Measurements from ENCODE around the gene OSCP1. TPM values are rescaled to one million over a fixed set of nuclear protein-coding genes. Genes with fewer than 3 reads are reported as not detected.
"Not testable (repeated sequence)": the region's sequence is repeated elsewhere in the genome, so short reads cannot be mapped to it uniquely, and the experiment has no call there.

OSCP1 gene, protein sequence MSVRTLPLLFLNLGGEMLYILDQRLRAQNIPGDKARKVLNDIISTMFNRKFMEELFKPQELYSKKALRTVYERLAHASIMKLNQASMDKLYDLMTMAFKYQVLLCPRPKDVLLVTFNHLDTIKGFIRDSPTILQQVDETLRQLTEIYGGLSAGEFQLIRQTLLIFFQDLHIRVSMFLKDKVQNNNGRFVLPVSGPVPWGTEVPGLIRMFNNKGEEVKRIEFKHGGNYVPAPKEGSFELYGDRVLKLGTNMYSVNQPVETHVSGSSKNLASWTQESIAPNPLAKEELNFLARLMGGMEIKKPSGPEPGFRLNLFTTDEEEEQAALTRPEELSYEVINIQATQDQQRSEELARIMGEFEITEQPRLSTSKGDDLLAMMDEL
- 1 to 10 TPM; 2.2 to 2.8 TPM for total RNA-seq

- ATAC-seq: peak; percentile 98
- Mint-ChIP-seq H3K9me3 (ENCODE audit: low read depth) (no peaks in the 10 kb centered on the region), H3K4me1 (peaks cover 16% of the 10 kb centered on the region), H3K27me3 (no peaks in the 10 kb centered on the region), H3K4me3 (peak within 1 kb of the TSS; percentile 83), H3K36me3 (ENCODE audit: low read depth) (peaks cover 7% of the 10 kb centered on the region), H3K27ac (peak within 1 kb of the TSS; percentile 83)
- intact Hi-C loops (cut with DNase I, micrococcal nuclease): loop anchor here (1.0 to 10.0 kb wide), 8 partner anchors 8 to 1256 kb away; partner anchors contain the start of genes MRPS15 (in 2 of the 2), LSM10 (in 1 of the 2), SFPQ (in 1 of the 2) and TFAP2E (in 1 of the 2)
- CTCF ChIA-PET: interaction anchor here (0.6 to 2.0 kb wide), 3 partner anchors 107 to 738 kb away, joined by 4 to 5 read pairs (median 4); no protein-coding TSS in a partner anchor
- DNase-seq: peak; percentile 91
- POLR2A ChIA-PET: interaction anchor here (0.6 to 2.1 kb wide), 6 partner anchors 9 to 301 kb away, joined by 3 to 10 read pairs (median 4); partner anchors contain the start of genes MRPS15 and TRAPPC3
These were observed at the start of gene OSCP1 for GRCh38 chr1:36450270-36450918. Gene OSCP1, minus strand, starts transcription at chr1:36450451. Its CDS starts 82 bp downstream, at chr1:36450369.

- ChIA-PET POLR2A (no interaction called here), CTCF (interaction anchor here (0.7 kb wide), 1 partner anchor 107 kb away, joined by 3 read pairs; no protein-coding TSS in a partner anchor)
- ATAC-seq (no peak), DNase-seq (no peak)
- H3K36me3 Mint-ChIP-seq (ENCODE audit: low read depth): no peaks in the 10 kb centered on the region
- H3K27ac Mint-ChIP-seq: no peak overlapping the region
- H3K4me3 Mint-ChIP-seq: no peak overlapping the region
- no peaks in the 10 kb centered on the region for H3K9me3 Mint-ChIP-seq (ENCODE audit: low read depth)
- intact Hi-C loops (cut with DNase I, micrococcal nuclease): no loop called here
- peaks cover 5% of the 10 kb centered on the region for H3K27me3 Mint-ChIP-seq
- no peaks in the 10 kb centered on the region for H3K4me1 Mint-ChIP-seq
These were observed 47.0 kb upstream of the OSCP1 start for GRCh38 chr1:36497207-36497606.

- Mint-ChIP-seq H3K36me3 (ENCODE audit: low read depth) (no peaks in the 10 kb centered on the region), H3K27me3 (peaks cover 2% of the 10 kb centered on the region), H3K27ac (no peak overlapping the region), H3K4me1 (peaks cover 4% of the 10 kb centered on the region), H3K9me3 (ENCODE audit: low read depth) (no peaks in the 10 kb centered on the region), H3K4me3 (no peak overlapping the region)
- ATAC-seq: no peak
- no peak for DNase-seq
- ChIA-PET POLR2A (no interaction called here), CTCF (no interaction called here)
- intact Hi-C loops (cut with DNase I, micrococcal nuclease): no loop called here
These were observed 44.7 kb upstream of the OSCP1 start for GRCh38 chr1:36494971-36495370.

DNA sequence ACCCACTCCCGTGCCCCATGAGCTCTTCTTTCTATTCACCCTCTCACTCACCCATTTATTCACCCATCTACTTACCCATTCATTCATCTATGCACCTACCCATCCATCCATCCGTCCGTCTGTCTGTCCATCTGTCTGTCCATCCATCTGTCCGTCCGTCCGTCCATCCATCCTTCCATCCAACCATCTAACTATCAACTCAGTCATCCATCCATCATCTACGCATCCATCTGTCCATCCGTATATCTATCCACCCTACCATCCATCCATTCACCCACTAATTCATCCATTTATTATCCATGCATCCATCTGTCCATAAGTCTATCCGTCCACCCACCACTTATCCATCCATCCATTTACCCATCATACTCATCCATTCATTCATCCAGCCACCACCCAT lies 43.3 kb upstream of the OSCP1 start:
- H3K4me1 Mint-ChIP-seq: peaks cover 4% of the 10 kb centered on the region
- CTCF ChIA-PET: no interaction called here
- H3K27me3 Mint-ChIP-seq: peaks cover 2% of the 10 kb centered on the region
- no peak overlapping the region for H3K27ac Mint-ChIP-seq
- DNase-seq (no peak), ATAC-seq (no peak)
- intact Hi-C loops (cut with DNase I, micrococcal nuclease): no loop called here
- H3K9me3 Mint-ChIP-seq (ENCODE audit: low read depth): no peaks in the 10 kb centered on the region
- POLR2A ChIA-PET: no interaction called here
- no peak overlapping the region for H3K4me3 Mint-ChIP-seq
- no peaks in the 10 kb centered on the region for H3K36me3 Mint-ChIP-seq (ENCODE audit: low read depth)

DNA sequence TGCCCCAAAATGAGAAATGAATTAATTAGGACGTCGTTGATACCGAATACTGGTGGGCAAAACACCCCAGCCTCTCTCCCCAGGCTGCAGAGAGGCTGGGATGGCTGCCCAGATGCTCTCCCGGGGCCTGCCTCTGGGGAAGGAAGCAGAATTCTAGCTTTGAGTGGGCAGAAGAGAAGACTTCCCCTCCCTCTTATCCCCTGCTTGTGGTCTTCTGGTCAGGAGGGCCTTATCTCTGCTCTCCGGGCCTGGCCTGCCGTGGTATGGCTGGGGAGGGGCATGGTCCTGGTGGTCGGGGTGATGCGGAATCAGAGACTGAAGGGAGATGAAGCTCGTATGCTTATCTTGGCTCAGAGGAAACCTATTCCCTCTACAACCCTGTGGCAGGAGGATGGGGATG lies 42.2 kb upstream of the OSCP1 start:
- no peak overlapping the region for H3K27ac Mint-ChIP-seq
- POLR2A ChIA-PET: no interaction called here
- H3K36me3 Mint-ChIP-seq (ENCODE audit: low read depth): no peaks in the 10 kb centered on the region
- H3K4me3 Mint-ChIP-seq: no peak overlapping the region
- ATAC-seq (no peak), DNase-seq (no peak)
- H3K9me3 Mint-ChIP-seq (ENCODE audit: low read depth): no peaks in the 10 kb centered on the region
- H3K4me1 Mint-ChIP-seq: peaks cover 4% of the 10 kb centered on the region
- intact Hi-C loops (cut with DNase I, micrococcal nuclease): no loop called here
- H3K27me3 Mint-ChIP-seq: peaks cover 2% of the 10 kb centered on the region
- CTCF ChIA-PET: interaction anchor here (0.9 kb wide), 1 partner anchor 23 kb away, joined by 5 read pairs; no protein-coding TSS in a partner anchor

- H3K27me3 Mint-ChIP-seq; H3K27ac Mint-ChIP-seq; H3K4me3 Mint-ChIP-seq; H3K36me3 Mint-ChIP-seq (ENCODE audit: low read depth); POLR2A ChIA-PET; DNase-seq; H3K9me3 Mint-ChIP-seq (ENCODE audit: low read depth); ATAC-seq; H3K4me1 Mint-ChIP-seq; intact Hi-C loops (cut with DNase I, micrococcal nuclease): not testable (repeated sequence)
- CTCF ChIA-PET: interaction anchor here (2.4 kb wide), 1 partner anchor 26 kb away, joined by 6 read pairs; no protein-coding TSS in a partner anchor
These were observed 39.2 kb upstream of the OSCP1 start for GRCh38 chr1:36489258-36490051.

GRCh38 chr1:36487906-36488305 lies 37.7 kb upstream of the OSCP1 start:
- ChIA-PET CTCF (interaction anchor here (0.7 kb wide), 1 partner anchor 1142 kb away, joined by 4 read pairs; no protein-coding TSS in a partner anchor), POLR2A (no interaction called here)
- H3K9me3 Mint-ChIP-seq (ENCODE audit: low read depth): no peaks in the 10 kb centered on the region
- peaks cover 4% of the 10 kb centered on the region for H3K4me1 Mint-ChIP-seq
- ATAC-seq: no peak
- no peak overlapping the region for H3K27ac Mint-ChIP-seq
- intact Hi-C loops (cut with DNase I, micrococcal nuclease): no loop called here
- no peaks in the 10 kb centered on the region for H3K36me3 Mint-ChIP-seq (ENCODE audit: low read depth)
- H3K4me3 Mint-ChIP-seq: no peak overlapping the region
- DNase-seq: no peak
- no peaks in the 10 kb centered on the region for H3K27me3 Mint-ChIP-seq

GRCh38 chr1:36487336-36487725 lies 37.1 kb upstream of the OSCP1 start:
- POLR2A ChIA-PET; H3K36me3 Mint-ChIP-seq (ENCODE audit: low read depth); intact Hi-C loops (cut with DNase I, micrococcal nuclease); H3K27ac Mint-ChIP-seq; H3K9me3 Mint-ChIP-seq (ENCODE audit: low read depth); H3K27me3 Mint-ChIP-seq; ATAC-seq; H3K4me1 Mint-ChIP-seq; DNase-seq; H3K4me3 Mint-ChIP-seq: not testable (repeated sequence)
- CTCF ChIA-PET: interaction anchor here (1.1 kb wide), 1 partner anchor 9 kb away, joined by 6 read pairs; no protein-coding TSS in a partner anchor

DNA sequence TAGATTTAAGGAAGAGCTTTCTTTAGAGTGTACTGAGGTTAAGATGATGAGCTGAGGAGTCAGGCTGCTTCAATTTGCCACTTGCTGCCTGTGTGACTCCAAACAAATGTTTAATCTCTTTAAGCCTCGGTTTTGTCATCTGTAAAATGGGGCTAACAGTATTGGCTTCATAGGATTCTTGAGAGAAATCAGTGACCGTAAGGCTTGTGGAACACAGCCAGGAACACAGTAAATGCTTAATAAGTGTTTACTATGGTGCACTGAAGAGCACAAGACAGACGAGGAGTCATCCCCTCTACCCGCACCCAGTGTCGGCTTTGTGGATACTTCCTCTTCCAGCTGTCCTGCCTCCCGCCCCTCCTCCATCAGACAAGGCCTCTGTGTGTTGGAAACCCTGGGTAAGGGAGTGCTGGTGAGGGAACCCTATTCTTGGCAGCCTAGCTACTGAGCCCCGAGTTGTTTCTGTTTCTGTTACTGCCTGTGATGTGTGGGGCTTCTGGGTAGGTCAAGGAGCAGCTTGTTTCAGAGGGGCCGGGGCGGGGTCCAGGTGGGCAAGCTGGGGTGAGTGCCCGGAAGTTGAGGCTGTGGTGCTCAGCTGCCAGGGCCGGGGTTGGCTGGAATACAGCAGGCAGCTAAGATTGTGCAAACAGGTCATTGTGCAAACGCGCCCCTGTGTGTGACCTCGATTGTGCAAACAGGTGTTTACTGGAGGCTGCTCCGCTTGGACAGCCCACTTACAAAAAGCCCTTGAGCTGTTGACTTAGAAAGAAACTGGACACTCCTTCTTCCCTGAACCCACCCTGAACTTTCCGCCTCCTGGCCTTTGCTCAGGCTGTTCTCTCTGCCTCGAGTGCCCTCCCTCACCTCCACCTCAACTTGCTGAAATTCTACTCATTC lies 36.4 kb upstream of the OSCP1 start:
- Mint-ChIP-seq H3K27me3 (no peaks in the 10 kb centered on the region), H3K27ac (no peak overlapping the region), H3K4me3 (no peak overlapping the region), H3K9me3 (ENCODE audit: low read depth) (no peaks in the 10 kb centered on the region), H3K4me1 (peaks cover 11% of the 10 kb centered on the region), H3K36me3 (ENCODE audit: low read depth) (no peaks in the 10 kb centered on the region)
- no peak for DNase-seq
- intact Hi-C loops (cut with DNase I, micrococcal nuclease): no loop called here
- ATAC-seq: no peak
- CTCF ChIA-PET: interaction anchor here (0.9 to 1.1 kb wide), 2 partner anchors 10 to 23 kb away, joined by 5 to 6 read pairs; no protein-coding TSS in a partner anchor
- POLR2A ChIA-PET: no interaction called here

GRCh38 chr1:36486093-36486438 lies 35.8 kb upstream of the OSCP1 start:
- no peaks in the 10 kb centered on the region for H3K9me3 Mint-ChIP-seq (ENCODE audit: low read depth)
- intact Hi-C loops (cut with DNase I, micrococcal nuclease): no loop called here
- POLR2A ChIA-PET: no interaction called here

More at GRCh38 chr1:36486093-36486438, 35.8 kb upstream of the OSCP1 start:
- H3K27me3 Mint-ChIP-seq: no peaks in the 10 kb centered on the region
- no peak for DNase-seq
- ATAC-seq: no peak
- CTCF ChIA-PET: interaction anchor here (0.9 to 1.0 kb wide), 2 partner anchors 24 to 144 kb away, joined by 3 to 5 read pairs; no protein-coding TSS in a partner anchor
- H3K4me3 Mint-ChIP-seq: no peak overlapping the region
- no peak overlapping the region for H3K27ac Mint-ChIP-seq
- peaks cover 10% of the 10 kb centered on the region for H3K4me1 Mint-ChIP-seq
- no peaks in the 10 kb centered on the region for H3K36me3 Mint-ChIP-seq (ENCODE audit: low read depth)
